ENCODE results near the gene DNAJC18.

DNA sequence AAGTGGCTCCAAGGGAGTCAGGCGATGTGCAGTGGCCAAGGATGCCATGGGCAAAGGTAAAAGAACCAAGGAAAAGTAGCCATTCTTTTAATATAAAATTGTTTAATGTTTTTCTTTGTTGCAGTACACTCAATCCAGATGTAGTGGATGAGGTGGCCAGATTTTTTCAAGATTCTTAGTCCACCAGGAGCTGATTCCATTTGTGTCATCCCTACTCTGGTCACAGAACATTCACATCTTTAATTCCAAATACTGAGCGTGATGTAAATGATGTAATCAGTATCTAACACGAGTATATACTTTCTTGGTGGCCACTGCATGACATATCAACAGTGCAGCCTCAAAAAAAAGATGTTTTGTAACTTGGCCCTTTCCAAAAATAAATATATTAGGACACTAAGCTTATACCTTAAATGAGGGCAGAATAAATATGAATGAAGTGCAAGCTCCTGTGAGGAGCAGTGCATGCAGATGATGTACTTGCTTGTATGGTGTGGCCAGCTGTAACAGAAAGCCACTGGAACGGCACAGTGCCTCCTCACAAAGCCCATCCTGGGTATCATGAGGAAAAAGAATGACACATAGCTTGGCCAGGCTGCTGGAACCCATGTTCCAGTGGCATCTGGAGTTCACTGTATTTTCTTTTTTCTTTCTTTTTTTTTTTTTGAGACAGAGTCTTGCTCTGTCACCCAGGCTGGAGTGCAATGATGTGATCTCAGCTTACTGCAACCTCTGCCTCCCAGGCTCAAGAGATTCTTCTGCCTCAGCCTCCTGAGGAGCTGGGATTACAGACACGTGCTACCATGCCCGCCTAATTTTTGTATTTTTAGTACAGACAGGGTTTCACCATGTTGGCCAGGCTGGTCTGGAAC, 29.0 kb downstream of the DNAJC18 start:
- TF ChIP-seq, protein P1, sequence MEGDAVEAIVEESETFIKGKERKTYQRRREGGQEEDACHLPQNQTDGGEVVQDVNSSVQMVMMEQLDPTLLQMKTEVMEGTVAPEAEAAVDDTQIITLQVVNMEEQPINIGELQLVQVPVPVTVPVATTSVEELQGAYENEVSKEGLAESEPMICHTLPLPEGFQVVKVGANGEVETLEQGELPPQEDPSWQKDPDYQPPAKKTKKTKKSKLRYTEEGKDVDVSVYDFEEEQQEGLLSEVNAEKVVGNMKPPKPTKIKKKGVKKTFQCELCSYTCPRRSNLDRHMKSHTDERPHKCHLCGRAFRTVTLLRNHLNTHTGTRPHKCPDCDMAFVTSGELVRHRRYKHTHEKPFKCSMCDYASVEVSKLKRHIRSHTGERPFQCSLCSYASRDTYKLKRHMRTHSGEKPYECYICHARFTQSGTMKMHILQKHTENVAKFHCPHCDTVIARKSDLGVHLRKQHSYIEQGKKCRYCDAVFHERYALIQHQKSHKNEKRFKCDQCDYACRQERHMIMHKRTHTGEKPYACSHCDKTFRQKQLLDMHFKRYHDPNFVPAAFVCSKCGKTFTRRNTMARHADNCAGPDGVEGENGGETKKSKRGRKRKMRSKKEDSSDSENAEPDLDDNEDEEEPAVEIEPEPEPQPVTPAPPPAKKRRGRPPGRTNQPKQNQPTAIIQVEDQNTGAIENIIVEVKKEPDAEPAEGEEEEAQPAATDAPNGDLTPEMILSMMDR (IDR thresholded peaks at IDR 0.05), result no peak
- TF ChIP-seq POLR2AphosphoS5 (IDR thresholded peaks at IDR 0.05), result no peak
